Aorta (tissue), 5 donors: ENCODE results near the gene DPP10. TPM values are rescaled to one million over a fixed set of nuclear protein-coding genes. Genes with fewer than 3 reads are reported as not detected.

Experiments used
- ATAC-seq: fragments of 200-7000 bp; cut with Tn5 transposase; one replicate; pipeline ENCODE4 v1.9.1; 2022; ENCODE audit warnings: moderate library complexity; ENCODE audit not compliant: low FRiP score
- DNase-seq, 2 donors: peaks; one replicate each; pipeline ENCODE4 v3.0.0-alpha.2; 2020
- H3K27ac ChIP-seq, 2 donors: one replicate each; pipeline ENCODE4 v1.5.1; 2013; ENCODE audit warnings: low read length in 2 of 2, mild to moderate bottlenecking in 2 of 2, moderate library complexity in 2 of 2, control low read depth in 1 of 2, inconsistent platforms in 1 of 2, low read depth in 1 of 2
- H3K27me3 ChIP-seq, 2 donors: one replicate each; pipeline ENCODE4 v1.6.1; 2013; ENCODE audit warnings: control low read depth in 1 of 2, low read length in 1 of 2, mild to moderate bottlenecking in 1 of 2, moderate library complexity in 1 of 2; ENCODE audit not compliant: insufficient read depth in 2 of 2, control insufficient read depth in 1 of 2
- H3K36me3 ChIP-seq, 2 donors: one replicate each; pipeline ENCODE4 v1.6.1; 2013; ENCODE audit warnings: control low read depth in 1 of 2, low read length in 1 of 2, mild to moderate bottlenecking in 1 of 2; ENCODE audit not compliant: insufficient read depth in 2 of 2, control insufficient read depth in 1 of 2
- H3K4me1 ChIP-seq, 2 donors: one replicate each; pipeline ENCODE4 v1.6.1; 2013; ENCODE audit warnings: low read length in 2 of 2, control low read depth in 1 of 2, mild to moderate bottlenecking in 1 of 2, moderate library complexity in 1 of 2; ENCODE audit not compliant: insufficient read depth in 2 of 2, control insufficient read depth in 1 of 2
- H3K4me3 ChIP-seq, 2 donors: one replicate each; pipeline ENCODE4 v1.5.1; 2013; ENCODE audit warnings: low read length in 2 of 2, control low read depth in 1 of 2, mild to moderate bottlenecking in 1 of 2
- H3K9me3 ChIP-seq: one replicate; pipeline ENCODE4 v1.6.1; 2013; ENCODE audit warnings: mild to moderate bottlenecking, low read length; ENCODE audit not compliant: control insufficient read depth
- WGBS, 2 donors: extraction: QIAGEN DNeasy Blood & Tissue Kit; methylation state at CpG; one replicate each; pipeline ENCODE4 v1.1.7; 2013; 5-methylcytosine and 5-hydroxymethylcytosine counted together
- intact Hi-C, 2 donors: fragments of 100-400 bp; cut with DNase I; formaldehyde crosslinking; loops; one replicate each; pipeline versions ENCODE4 v1.14.2 to v1.15.0; 2022
- polyA plus RNA-seq, 2 donors: library from polyadenylated mRNA; stranded (reverse); fragments of 200-250 nt; gene quantifications; one replicate each; pipeline ENCODE4 v1.2.3, GENCODE V29; 2013
- total RNA-seq, 2 donors: library from RNA; stranded (reverse); fragmentation: NEBNext Ultra II Directional; extraction: Animal tissue kit (Norgen Biotek cat#: 25700); gene quantifications; one replicate each; pipeline ENCODE4 v1.2.1, GENCODE V29; 2021
- donor health status: healthy with polysubstance abuse.
- donor health status: Bipolar disorder and iron deficiency.
- donor health status: DM: no; HTN: no; CAD: no.
- donor health status: DM: no; HTN: no; CAD: no.
- donor health status: DM: yes; HTN: yes; CAD: no.

The DPP10 gene
- total and polyA plus RNA-seq, 4 donors: 0.13 TPM; not detected in 3

GRCh38 chr2:115199966-115200365 lies 757.5 kb downstream of the DPP10 start:
- H3K9me3 ChIP-seq: no peaks in the 10 kb centered on the region
- no peaks in the 10 kb centered on the region for H3K27me3 ChIP-seq
- no peak for DNase-seq
- no peaks in the 10 kb centered on the region for H3K4me1 ChIP-seq
- WGBS, 2 donors: 18 to 21% methylated on average over 4 of the region's 4 CpGs
- H3K4me3 ChIP-seq: no peak overlapping the region
- no peaks in the 10 kb centered on the region for H3K36me3 ChIP-seq
- intact Hi-C loops: no loop called here
- H3K27ac ChIP-seq: no peak overlapping the region
- ATAC-seq: no peak

GRCh38 chr2:115201386-115201785 lies 758.9 kb downstream of the DPP10 start:
- DNase-seq (no peak), ATAC-seq (no peak)
- H3K4me3 ChIP-seq: no peak overlapping the region
- no peaks in the 10 kb centered on the region for H3K9me3 ChIP-seq
- no peak overlapping the region for H3K27ac ChIP-seq
- no peaks in the 10 kb centered on the region for H3K36me3 ChIP-seq
- no peaks in the 10 kb centered on the region for H3K27me3 ChIP-seq
- WGBS, 2 donors: 86 to 89% methylated on average over 4 of the region's 4 CpGs
- H3K4me1 ChIP-seq: no peaks in the 10 kb centered on the region
- intact Hi-C loops: no loop called here

- Histone ChIP-seq H3K27ac (no peak overlapping the region), H3K9me3 (no peaks in the 10 kb centered on the region), H3K4me3 (no peak overlapping the region), H3K4me1 (no peaks in the 10 kb centered on the region), H3K27me3 (no peaks in the 10 kb centered on the region), H3K36me3 (no peaks in the 10 kb centered on the region)
- intact Hi-C loops: no loop called here
- 46 to 52% methylated on average over 3 of the region's 3 CpGs for WGBS, 2 donors
- no peak for DNase-seq
- no peak for ATAC-seq
These were observed 766.2 kb downstream of the DPP10 start for GRCh38 chr2:115208493-115209164.

- DNase-seq: no peak
- 42 to 44% methylated on average over 2 of the region's 2 CpGs for WGBS, 2 donors
- Histone ChIP-seq H3K36me3 (no peaks in the 10 kb centered on the region), H3K27me3 (no peaks in the 10 kb centered on the region), H3K4me3 (no peak overlapping the region), H3K4me1 (no peaks in the 10 kb centered on the region), H3K27ac (no peak overlapping the region), H3K9me3 (no peaks in the 10 kb centered on the region)
- no peak for ATAC-seq
- intact Hi-C loops: no loop called here
These were observed 771.6 kb downstream of the DPP10 start for GRCh38 chr2:115214050-115214449.

GRCh38 chr2:115219296-115219695 lies 776.9 kb downstream of the DPP10 start:
- intact Hi-C loops: no loop called here
- 78% methylated on average over 2 of the region's 2 CpGs for WGBS, 2 donors
- no peak for ATAC-seq

GRCh38 chr2:115234186-115234585 lies 791.7 kb downstream of the DPP10 start:
- DNase-seq (no peak), ATAC-seq (no peak)
- intact Hi-C loops: no loop called here
- Histone ChIP-seq H3K27ac (no peak overlapping the region), H3K4me3 (no peak overlapping the region), H3K9me3 (no peaks in the 10 kb centered on the region), H3K36me3 (no peaks in the 10 kb centered on the region), H3K4me1 (peaks cover 0 to 1% of the 10 kb centered on the region in 2 donors), H3K27me3 (no peaks in the 10 kb centered on the region)
- 25 to 30% methylated on average over 4 of the region's 4 CpGs for WGBS, 2 donors

More at GRCh38 chr2:115219296-115219695, 776.9 kb downstream of the DPP10 start:
- no peak overlapping the region for H3K4me3 ChIP-seq
- H3K4me1 ChIP-seq: no peaks in the 10 kb centered on the region
- no peak for DNase-seq
- no peaks in the 10 kb centered on the region for H3K27me3 ChIP-seq
- no peaks in the 10 kb centered on the region for H3K36me3 ChIP-seq
- no peaks in the 10 kb centered on the region for H3K9me3 ChIP-seq
- no peak overlapping the region for H3K27ac ChIP-seq

GRCh38 chr2:115234737-115235136 lies 792.3 kb downstream of the DPP10 start:
- H3K9me3 ChIP-seq: no peaks in the 10 kb centered on the region
- H3K27ac ChIP-seq: no peak overlapping the region
- intact Hi-C loops: no loop called here
- peaks cover 0 to 1% of the 10 kb centered on the region in 2 donors for H3K4me1 ChIP-seq
- ATAC-seq (no peak), DNase-seq (no peak)
- 64 to 67% methylated on average over 4 of the region's 4 CpGs for WGBS, 2 donors
- H3K36me3 ChIP-seq: no peaks in the 10 kb centered on the region
- no peaks in the 10 kb centered on the region for H3K27me3 ChIP-seq
- no peak overlapping the region for H3K4me3 ChIP-seq

- no peak for ATAC-seq
- H3K9me3 ChIP-seq: peaks cover 2% of the 10 kb centered on the region
- intact Hi-C loops: no loop called here
- H3K4me1 ChIP-seq: no peaks in the 10 kb centered on the region
- H3K36me3 ChIP-seq: no peaks in the 10 kb centered on the region
- no peaks in the 10 kb centered on the region for H3K27me3 ChIP-seq
- DNase-seq: no peak
- H3K4me3 ChIP-seq: no peak overlapping the region
- no peak overlapping the region for H3K27ac ChIP-seq
- WGBS, 2 donors: 45 to 52% methylated on average over 1 of the region's 1 CpG
These were observed 805.6 kb downstream of the DPP10 start for GRCh38 chr2:115248066-115248465.

- Histone ChIP-seq H3K9me3 (peaks cover 2% of the 10 kb centered on the region), H3K4me3 (no peak overlapping the region), H3K27me3 (no peaks in the 10 kb centered on the region), H3K36me3 (no peaks in the 10 kb centered on the region), H3K27ac (no peak overlapping the region), H3K4me1 (no peaks in the 10 kb centered on the region)
- 91 to 94% methylated on average over 1 of the region's 1 CpG for WGBS, 2 donors
- DNase-seq (no peak), ATAC-seq (no peak)
- intact Hi-C loops: no loop called here
These were observed 834.9 kb downstream of the DPP10 start for GRCh38 chr2:115277366-115277765.
